Stimulated activated CD4-positive, alpha-beta T cell treated with anti-CD3 and anti-CD28 coated beads, TNF-alpha, amount 100 ng/mL, for 1 hour (primary cell): ENCODE results near the gene PARD3.
"Not testable (repeated sequence)": the region's sequence is repeated elsewhere in the genome, so short reads cannot be mapped to it uniquely, and the experiment has no call there.

Experiments used
- DNase-seq, 3 donors: peaks; one replicate each; pipeline ENCODE4 v3.0.0-alpha.2; 2020; ENCODE audit warnings: low read depth in 3 of 3, low spot score in 1 of 3

Gene PARD3

GRCh38 chr10:34433241-34434076 is 381.6 kb downstream of the PARD3 start:
- no peak for DNase-seq

DNA sequence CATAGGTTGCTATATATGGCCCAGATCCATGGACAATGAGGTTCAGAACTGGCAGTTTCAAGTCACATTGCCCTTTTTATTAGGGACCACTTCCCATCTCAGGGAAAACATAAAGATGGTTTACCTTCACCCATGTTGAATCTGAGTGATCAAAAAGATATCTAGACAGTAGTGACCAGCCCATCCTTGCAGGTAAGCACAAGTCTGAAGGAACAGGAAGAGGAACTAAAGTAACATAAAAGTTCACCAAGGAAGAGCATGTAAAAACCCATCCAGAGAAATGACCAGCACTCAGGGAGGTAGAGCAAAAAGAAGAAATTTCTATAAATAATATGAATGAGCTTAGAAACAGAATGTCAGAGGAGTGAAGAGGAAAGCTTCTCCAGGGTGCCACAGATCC is 382.5 kb downstream of the PARD3 start:
- no peak for DNase-seq

DNA sequence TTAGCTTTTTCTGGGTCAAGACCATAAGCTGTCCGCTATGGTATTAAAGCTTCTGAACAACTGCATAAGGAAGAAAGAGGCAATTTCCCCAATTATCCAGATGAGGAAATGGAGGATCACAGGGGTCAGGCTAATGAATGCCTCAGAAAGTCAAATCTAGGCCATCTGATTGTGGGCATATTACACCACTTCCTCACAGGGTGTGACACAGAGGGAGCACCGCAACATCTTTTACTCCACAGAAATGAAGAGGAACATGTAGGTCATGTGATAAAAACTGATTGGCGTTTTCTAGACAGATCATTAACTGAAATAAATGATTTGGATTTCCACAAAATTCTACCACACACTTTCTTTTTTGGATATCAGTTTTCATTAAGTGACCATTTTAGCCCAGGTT is 384.4 kb downstream of the PARD3 start:
- DNase-seq: no peak

GRCh38 chr10:34428501-34428900 is 386.6 kb downstream of the PARD3 start:
- DNase-seq: no peak

DNA sequence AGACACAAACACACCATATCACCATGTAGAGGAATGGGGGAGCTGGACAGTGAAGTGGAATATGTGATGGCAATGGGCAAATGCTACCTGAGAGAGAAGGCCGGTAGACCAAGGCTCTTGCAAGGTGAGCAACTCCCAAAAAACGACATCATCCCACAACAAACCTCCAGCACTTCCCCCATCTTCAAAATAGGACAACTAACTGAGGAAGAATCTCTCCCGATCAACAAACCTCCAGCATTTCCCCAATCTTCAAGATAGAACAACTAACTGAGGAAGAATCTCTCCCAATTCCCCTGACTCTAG is 387.2 kb downstream of the PARD3 start:
- no peak for DNase-seq

GRCh38 chr10:34427158-34427910 is 387.8 kb downstream of the PARD3 start:
- not testable (repeated sequence) for DNase-seq

- DNase-seq: not testable (repeated sequence)
These were observed 388.4 kb downstream of the PARD3 start for GRCh38 chr10:34426538-34427157.

- no peak for DNase-seq
These were observed 389.1 kb downstream of the PARD3 start for GRCh38 chr10:34426041-34426440.

GRCh38 chr10:34423673-34424625 is 391.1 kb downstream of the PARD3 start:
- DNase-seq: no peak

DNA sequence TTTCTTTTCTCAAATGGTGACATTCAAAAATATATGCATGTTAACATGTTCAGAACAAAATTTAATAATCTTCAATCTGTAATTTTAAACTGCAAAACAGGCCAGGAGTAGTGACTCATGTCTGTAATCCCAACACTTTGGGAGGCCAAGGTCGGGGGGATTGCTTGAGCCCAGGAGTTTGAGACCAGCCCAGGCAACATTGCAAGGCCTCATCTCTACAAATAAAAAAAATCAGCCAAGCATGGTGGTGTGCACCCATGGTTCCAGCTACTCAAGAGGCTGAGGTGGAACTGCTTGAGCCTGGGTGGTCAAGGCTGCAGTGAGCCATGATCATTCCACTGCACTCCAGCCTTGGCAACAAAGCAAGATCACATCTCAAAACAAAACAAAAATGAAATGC is 394.3 kb downstream of the PARD3 start:
- no peak for DNase-seq

GRCh38 chr10:34420273-34420672 is 394.8 kb downstream of the PARD3 start:
- no peak for DNase-seq

DNA sequence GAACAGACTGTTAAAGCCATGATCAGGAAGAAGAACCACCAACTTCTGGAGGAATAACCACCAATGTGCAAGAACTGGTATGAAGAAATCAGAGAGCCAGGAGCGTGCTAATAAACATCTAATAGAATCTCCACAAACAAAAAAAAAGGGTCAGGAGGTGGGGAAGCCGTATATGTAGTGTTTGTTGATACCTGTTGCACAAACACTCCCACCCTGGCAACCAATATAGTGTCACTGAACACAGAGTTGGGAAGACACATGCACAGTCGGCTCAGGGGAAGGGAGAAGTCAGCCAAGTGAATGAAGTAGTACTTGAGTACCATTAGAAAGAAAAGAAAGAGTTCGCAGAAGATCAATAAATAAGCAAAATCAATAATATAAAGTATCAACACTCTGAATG is 400.1 kb downstream of the PARD3 start:
- DNase-seq: no peak

- no peak for DNase-seq
These were observed 401.1 kb downstream of the PARD3 start for GRCh38 chr10:34413756-34414587.

GRCh38 chr10:34413214-34413613 is 401.9 kb downstream of the PARD3 start:
- no peak for DNase-seq

DNA sequence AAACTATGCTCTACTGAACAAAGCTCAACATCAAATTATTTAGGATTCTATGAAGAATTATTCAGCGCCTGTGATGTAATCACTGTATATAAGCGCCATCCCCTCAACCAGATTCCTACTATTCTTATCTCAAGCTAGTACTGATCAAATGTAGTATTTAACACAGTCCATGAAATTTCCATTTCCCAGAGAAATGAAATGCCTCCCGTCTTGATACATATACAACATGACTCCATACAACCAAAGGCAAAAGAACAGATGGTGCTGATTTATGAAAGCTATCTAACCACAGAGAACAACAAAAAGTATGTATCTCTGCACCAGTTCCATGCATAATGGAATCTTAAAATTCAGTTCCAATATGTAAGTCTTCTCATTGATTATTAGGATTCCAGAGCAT is 406.1 kb downstream of the PARD3 start:
- DNase-seq: no peak

DNA sequence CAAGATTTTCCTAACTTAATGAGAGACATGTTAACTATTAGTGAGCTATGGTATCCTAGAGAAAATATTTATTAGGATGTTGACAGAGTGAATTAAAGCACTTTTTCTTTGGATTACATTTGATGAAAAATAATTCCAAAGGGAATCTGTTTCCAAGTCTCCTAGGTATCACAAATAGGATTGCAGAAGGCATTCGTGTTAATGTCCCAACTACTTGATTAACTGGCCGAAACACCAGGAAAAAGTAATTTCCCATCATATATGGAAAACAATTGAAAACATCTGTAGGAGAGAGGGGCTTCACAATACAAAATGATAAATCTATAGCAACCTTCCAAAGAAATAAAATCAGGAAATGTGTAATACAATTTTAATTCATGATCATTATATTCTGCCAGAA is 406.7 kb downstream of the PARD3 start:
- no peak for DNase-seq

DNA sequence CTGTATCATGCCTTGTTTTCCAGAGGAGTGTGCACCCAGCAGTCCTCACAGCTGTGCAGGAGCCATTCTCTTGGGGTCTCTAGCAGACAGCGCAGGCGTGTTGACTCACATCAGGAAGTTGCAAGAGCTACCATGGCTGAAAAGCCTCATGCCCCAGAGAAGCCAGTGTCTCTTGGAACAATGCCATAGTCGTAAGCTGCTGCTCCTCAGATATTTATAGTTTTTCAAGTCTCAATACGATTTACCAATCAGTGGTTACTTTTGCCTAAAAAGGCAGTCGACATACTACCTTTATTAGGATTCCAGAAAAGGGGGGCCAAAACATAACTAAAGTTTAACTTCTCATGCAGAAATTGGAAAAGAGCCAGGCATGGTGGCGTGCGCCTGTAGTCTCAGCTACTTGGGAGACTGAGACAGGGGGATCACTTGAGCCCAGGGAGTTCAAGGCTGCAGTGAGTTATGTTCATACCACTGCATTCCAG is 407.7 kb downstream of the PARD3 start:
- no peak for DNase-seq

DNA sequence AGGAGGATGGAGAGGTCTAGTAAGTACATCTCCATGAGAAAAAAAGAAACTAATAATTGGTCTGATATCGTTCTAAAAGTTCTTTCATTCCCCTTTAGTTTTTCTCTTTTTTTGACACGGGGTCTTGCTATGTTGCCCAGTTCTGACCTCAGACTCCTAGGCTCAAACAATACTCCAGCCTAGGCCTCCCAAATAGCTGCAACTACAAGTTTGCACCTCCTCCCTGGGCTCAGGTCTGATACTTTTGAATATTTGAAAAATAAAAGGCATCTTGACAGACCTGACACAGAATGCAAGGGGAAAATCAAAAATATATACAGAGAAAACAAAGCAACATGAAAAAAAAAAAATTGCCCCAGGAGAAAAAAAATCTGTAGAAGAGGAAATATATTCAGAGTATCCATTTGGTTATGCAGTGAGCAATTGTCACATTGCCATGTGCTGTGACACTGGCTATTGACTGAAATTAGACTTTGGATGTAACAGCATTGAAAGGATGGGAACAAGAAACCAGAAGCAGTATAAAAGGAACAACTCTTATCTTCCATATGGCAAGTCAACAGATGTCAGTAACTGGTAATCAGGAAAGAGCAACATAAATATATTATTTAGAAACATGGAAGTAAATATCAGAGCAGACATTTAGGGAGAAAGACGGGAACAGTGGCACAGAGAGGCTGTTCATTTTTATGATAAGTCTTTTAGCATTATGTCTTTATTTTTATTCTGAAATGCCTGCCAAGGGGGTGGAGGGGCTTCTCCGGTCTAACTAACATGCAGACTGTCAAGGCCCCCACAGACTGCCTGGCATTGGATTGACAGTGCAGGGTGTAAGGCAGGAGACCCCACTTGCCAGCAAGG is 408.4 kb downstream of the PARD3 start:
- no peak for DNase-seq
